Measurements from ENCODE around the gene CLEC4M.
"Not testable (repeated sequence)": the region's sequence is repeated elsewhere in the genome, so short reads cannot be mapped to it uniquely, and the experiment has no call there.

Gene CLEC4M

DNA sequence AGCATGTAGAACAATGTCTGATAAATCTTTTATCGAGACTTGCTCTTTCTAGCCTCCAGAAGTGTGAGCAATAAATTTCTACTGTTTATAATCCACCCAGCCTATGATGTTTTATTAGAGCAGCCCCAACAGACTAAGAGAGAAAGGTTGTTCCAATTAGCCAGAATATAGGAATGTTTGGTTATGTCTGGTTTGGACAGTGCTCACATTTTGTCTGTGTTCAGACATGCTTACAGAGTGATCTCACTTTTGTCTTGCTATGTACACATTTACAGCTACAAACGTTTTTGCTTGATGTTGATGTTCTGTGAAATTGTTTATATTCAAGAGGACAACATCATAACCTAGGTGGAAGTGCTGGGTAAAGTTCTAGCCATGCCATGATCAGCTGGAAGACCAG, 48.9 kb downstream of the CLEC4M start:
- DNase-seq (ENCODE audit: low read depth), result no peak

DNA sequence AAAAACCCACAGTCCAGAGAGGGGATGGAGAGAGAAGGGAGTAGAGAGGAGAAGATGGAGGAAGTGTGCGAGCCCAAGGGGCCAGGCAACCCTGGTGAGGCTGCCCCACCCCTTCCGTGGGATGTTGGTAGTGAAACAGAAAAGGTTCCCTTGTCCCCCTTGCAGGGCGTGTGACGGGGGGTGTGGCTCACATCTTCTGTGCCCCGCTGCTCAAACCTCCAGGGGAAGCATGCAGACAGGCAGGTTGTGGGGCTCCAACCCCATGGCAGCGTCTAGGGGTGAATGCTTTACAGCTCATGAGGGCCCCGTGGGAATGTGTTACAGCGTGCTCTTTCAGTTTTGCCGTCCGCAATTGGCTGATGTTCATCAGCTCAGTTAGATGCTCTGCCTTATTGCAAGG, 52.3 kb downstream of the CLEC4M start:
- DNase-seq (ENCODE audit: low read depth), result no peak

DNA sequence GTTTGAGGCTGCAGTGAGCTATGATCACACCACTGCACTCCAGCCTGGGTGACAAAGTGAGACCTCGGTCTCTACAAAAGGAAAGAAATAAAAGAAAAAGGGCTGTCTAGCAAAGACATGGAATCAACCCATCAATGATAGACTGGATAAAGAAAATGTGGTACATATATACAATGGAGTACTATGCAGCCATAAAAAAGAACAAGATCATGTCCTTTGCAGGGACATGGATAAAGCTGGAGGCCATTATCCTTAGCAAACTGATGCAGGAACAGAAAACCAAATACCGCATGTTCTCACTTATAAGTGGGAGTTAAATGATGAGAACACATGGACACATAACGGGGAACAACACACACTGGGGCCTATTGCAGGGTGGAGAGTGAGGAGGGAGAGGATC, 53.0 kb downstream of the CLEC4M start:
- not testable (repeated sequence) for DNase-seq (ENCODE audit: low read depth)

DNA sequence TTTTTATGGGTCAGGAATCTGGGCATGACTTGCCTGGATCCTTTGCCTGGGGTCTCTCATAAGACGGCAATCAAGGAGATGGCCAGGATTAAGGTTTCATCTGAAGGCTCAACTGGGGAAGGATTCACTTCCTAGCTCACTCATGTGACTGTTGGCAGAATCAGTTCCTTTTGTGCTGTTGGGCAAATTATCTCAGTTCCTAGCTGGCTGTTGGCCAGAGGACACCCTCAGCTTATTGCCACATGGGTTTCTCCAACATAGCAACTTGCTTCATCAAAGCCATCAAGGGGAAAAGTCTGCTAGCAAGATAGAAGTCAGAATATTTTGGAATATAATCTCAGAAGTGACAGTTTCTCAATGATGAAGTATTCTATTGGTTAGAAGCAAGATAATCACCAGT, 54.8 kb downstream of the CLEC4M start:
- no peak for DNase-seq (ENCODE audit: low read depth)

DNA sequence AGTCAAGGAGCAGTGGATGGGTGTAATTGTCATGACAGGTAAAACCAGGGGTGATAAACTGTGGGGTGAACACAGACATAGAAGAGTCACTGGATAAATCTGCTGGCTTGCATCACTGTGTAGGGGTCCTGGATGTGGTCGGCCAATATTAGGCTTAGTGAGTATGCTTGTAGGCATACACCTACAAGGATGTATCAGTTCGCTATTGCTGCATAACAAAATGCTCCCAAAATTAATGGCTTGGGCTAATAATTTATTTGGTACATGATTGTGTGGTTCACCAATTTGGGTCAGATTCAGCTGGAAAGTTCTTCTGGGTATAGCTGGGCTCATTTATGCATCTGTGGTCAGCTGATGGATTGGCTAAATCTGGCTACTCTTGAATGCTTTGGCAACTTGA, 55.8 kb downstream of the CLEC4M start:
- no peak for DNase-seq (ENCODE audit: low read depth)

Data from iris pigment epithelial cell (primary cell).